ENCODE data around the gene VPS26B. TPM values are rescaled to one million over a fixed set of nuclear protein-coding genes. Genes with fewer than 3 reads are reported as not detected.

Gene VPS26B
- total and polyA plus RNA-seq, 2 donors from 2014 or later: 20.5 to 34.6 TPM

DNA sequence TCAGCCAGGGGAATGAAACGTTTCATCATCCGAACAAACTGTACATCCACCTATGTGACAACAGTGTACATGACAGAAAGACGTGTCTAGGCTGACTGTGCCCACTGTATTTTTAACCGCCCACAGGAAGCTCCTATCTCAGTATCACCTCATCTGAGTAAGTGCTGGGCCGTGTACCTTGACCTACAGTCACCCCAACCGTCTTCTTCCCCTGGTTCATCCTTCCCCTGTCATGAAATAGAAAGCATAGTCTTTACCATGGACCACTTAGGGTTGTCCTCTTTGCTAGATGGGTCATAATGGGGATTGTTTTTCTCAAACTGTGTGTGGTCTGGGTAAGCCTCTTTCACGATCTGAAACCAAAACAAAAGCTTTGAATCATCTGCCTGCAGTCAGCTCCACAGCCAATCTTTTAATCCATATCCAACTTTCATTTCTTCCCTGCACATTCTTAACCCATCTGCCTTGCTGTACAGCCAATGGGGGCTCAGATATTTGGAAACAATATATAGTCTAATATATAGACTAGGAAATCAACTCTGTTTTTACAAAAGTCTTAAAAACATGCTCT is 24.5 kb downstream of the VPS26B start:
- Histone ChIP-seq H3K27ac (ENCODE audit: low read depth in 2 of 2, low read length in 2 of 2) (no peak overlapping the region), H3K4me1 (ENCODE audit: control insufficient read depth in 2 of 3, insufficient read depth in 2 of 3, low read depth in 1 of 3, low read length in 3 of 3) (peaks cover 3 to 8% (median 3%) of the 10 kb centered on the region in 3 donors), H3K9ac (ENCODE audit: low read length in 3 of 3) (no peak overlapping the region), H3K27me3 (ENCODE audit: control insufficient read depth, insufficient read depth, low read length) (no peaks in the 10 kb centered on the region), H3K36me3 (ENCODE audit: control insufficient read depth in 2 of 3, insufficient read depth in 3 of 3, low read length in 3 of 3) (peaks cover 4 to 45% (median 27%) of the 10 kb centered on the region in 3 donors), H3K9me3 (ENCODE audit: control insufficient read depth in 2 of 3, insufficient read depth in 1 of 3, low read length in 3 of 3) (no peaks in the 10 kb centered on the region), H3K4me3 (ENCODE audit: low read length in 3 of 3) (no peak overlapping the region)
- intact Hi-C loops (cut with DNase I): no loop called here
- TF ChIP-seq, protein P1, sequence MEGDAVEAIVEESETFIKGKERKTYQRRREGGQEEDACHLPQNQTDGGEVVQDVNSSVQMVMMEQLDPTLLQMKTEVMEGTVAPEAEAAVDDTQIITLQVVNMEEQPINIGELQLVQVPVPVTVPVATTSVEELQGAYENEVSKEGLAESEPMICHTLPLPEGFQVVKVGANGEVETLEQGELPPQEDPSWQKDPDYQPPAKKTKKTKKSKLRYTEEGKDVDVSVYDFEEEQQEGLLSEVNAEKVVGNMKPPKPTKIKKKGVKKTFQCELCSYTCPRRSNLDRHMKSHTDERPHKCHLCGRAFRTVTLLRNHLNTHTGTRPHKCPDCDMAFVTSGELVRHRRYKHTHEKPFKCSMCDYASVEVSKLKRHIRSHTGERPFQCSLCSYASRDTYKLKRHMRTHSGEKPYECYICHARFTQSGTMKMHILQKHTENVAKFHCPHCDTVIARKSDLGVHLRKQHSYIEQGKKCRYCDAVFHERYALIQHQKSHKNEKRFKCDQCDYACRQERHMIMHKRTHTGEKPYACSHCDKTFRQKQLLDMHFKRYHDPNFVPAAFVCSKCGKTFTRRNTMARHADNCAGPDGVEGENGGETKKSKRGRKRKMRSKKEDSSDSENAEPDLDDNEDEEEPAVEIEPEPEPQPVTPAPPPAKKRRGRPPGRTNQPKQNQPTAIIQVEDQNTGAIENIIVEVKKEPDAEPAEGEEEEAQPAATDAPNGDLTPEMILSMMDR (IDR thresholded peaks at IDR 0.05; ENCODE audit: borderline replicate concordance, extremely low read depth, insufficient read depth): no peak
- FAIRE-seq (no peak), DNase-seq (no peak)

DNA sequence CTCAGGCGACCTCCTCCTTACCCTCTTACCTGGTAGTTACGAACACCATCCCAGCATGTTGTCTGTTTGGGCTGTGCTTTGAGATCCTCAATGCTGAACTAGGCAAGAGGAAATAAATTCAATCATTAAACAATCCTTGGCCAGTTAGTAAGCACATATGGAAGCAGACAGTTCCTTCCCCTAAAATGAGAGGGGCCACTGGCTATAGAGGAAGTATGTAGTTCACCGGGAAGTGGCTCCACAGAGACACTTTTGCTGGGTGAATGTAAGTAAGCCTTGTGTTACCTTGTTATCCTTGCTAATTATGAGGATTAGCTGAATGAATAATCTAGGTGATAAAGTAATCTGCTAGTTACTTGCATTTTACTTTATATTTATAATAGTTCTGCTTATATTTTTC is 25.8 kb downstream of the VPS26B start:
- H3K27me3 ChIP-seq (ENCODE audit: control insufficient read depth, insufficient read depth, low read length): no peaks in the 10 kb centered on the region
- TF ChIP-seq, protein P1 (IDR thresholded peaks at IDR 0.05; ENCODE audit: borderline replicate concordance, extremely low read depth, insufficient read depth): no peak
- no peaks in the 10 kb centered on the region for H3K9me3 ChIP-seq (ENCODE audit: control insufficient read depth in 2 of 3, insufficient read depth in 1 of 3, low read length in 3 of 3)
- no peak for FAIRE-seq
- H3K9ac ChIP-seq (ENCODE audit: low read length in 3 of 3): no peak overlapping the region
- intact Hi-C loops (cut with DNase I): no loop called here
- no peak overlapping the region for H3K4me3 ChIP-seq (ENCODE audit: low read length in 3 of 3)
- H3K4me1 ChIP-seq (ENCODE audit: control insufficient read depth in 2 of 3, insufficient read depth in 2 of 3, low read depth in 1 of 3, low read length in 3 of 3): peaks cover 3 to 8% (median 3%) of the 10 kb centered on the region in 3 donors
- no peak for DNase-seq
- peaks cover 4 to 35% (median 19%) of the 10 kb centered on the region in 3 donors for H3K36me3 ChIP-seq (ENCODE audit: control insufficient read depth in 2 of 3, insufficient read depth in 3 of 3, low read length in 3 of 3)
- H3K27ac ChIP-seq (ENCODE audit: low read depth in 2 of 2, low read length in 2 of 2): no peak overlapping the region

DNA sequence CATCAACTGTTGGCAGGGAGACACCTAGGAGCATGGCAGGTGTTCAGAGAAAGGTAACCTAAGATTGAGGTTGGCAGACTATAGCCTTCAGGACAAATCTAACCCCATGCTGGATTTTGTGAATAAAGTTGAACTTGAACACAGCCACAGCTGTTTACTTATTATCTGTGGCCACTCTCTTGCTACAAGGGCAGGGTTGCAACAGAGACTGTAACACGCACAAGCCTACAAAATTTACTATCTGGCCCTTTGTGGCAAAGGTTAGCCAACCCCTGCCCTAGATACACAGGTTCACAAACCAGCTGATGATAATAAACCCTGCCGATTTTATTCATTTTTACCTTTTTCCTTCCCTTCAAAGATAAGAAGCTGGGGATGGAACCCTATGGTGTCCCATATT is 26.2 kb downstream of the VPS26B start:
- FAIRE-seq: no peak
- no peak overlapping the region for H3K4me3 ChIP-seq (ENCODE audit: low read length in 3 of 3)
- TF ChIP-seq, protein P1 (IDR thresholded peaks at IDR 0.05; ENCODE audit: borderline replicate concordance, extremely low read depth, insufficient read depth): no peak
- no peaks in the 10 kb centered on the region for H3K27me3 ChIP-seq (ENCODE audit: control insufficient read depth, insufficient read depth, low read length)
- no peaks in the 10 kb centered on the region for H3K9me3 ChIP-seq (ENCODE audit: control insufficient read depth in 2 of 3, insufficient read depth in 1 of 3, low read length in 3 of 3)
- no peak overlapping the region for H3K9ac ChIP-seq (ENCODE audit: low read length in 3 of 3)
- no peak overlapping the region for H3K27ac ChIP-seq (ENCODE audit: low read depth in 2 of 2, low read length in 2 of 2)
- H3K4me1 ChIP-seq (ENCODE audit: control insufficient read depth in 2 of 3, insufficient read depth in 2 of 3, low read depth in 1 of 3, low read length in 3 of 3): peaks cover 3 to 10% (median 3%) of the 10 kb centered on the region in 3 donors
- intact Hi-C loops (cut with DNase I): no loop called here
- no peak for DNase-seq
- H3K36me3 ChIP-seq (ENCODE audit: control insufficient read depth in 2 of 3, insufficient read depth in 3 of 3, low read length in 3 of 3): peaks cover 4 to 35% (median 19%) of the 10 kb centered on the region in 3 donors
